HCT116 (cell line): ENCODE measurements around the gene HIVEP2.

Experiments used
- ATF3 ChIP-seq: IDR thresholded peaks from 2 replicates; pipeline ENCODE4 v1.6.1; 2012
- CEBPB ChIP-seq: IDR thresholded peaks from 2 replicates; pipeline ENCODE4 v1.6.1; 2012; ENCODE audit warnings: low read depth
- CTCF ChIP-seq, 3 experiments: fragments of 200-600 bp in 1 of 3; sonication (generic) in 1 of 3; IDR thresholded peaks in 2 of 3; conservative IDR thresholded peaks in 1 of 3; 2 replicates each; pipeline ENCODE4 v1.5.1; 2012 to 2017; ENCODE audit warnings: low read depth in 2 of 3, low read length in 2 of 3, antibody characterized with exemption in 1 of 3, borderline replicate concordance in 1 of 3, control low read depth in 1 of 3, mild to moderate bottlenecking in 1 of 3, mixed read lengths in 1 of 3, mixed run types in 1 of 3, moderate library complexity in 1 of 3; ENCODE audit not compliant: insufficient read depth in 1 of 3
- EZH2 ChIP-seq: fragments of 200-600 bp; sonication (generic); IDR thresholded peaks from 2 replicates; pipeline ENCODE4 v1.6.1; 2017; ENCODE audit warnings: antibody characterized with exemption, mixed run types
- EZH2phosphoT487 ChIP-seq: fragments of 200-600 bp; IDR thresholded peaks from 2 replicates; pipeline ENCODE4 v1.6.1; 2018; ENCODE audit warnings: antibody characterized with exemption, borderline replicate concordance
- JUND ChIP-seq: IDR thresholded peaks from 2 replicates; pipeline ENCODE4 v1.6.1; 2012
- MAX ChIP-seq: IDR thresholded peaks from 2 replicates; pipeline ENCODE4 v1.6.1; 2012
- POLR2A ChIP-seq: IDR thresholded peaks from 2 replicates; pipeline ENCODE4 v1.7.0; 2011; ENCODE audit warnings: borderline replicate concordance; ENCODE audit not compliant: insufficient read depth, insufficient read length; ENCODE audit errors: extremely low read depth
- POLR2AphosphoS5 ChIP-seq: IDR thresholded peaks from 2 replicates; pipeline ENCODE4 v1.6.1; 2011; ENCODE audit warnings: mild to moderate bottlenecking, low read depth, low read length, moderate library complexity
- RAD21 ChIP-seq: IDR thresholded peaks from 2 replicates; pipeline ENCODE4 v1.6.1; 2012; ENCODE audit warnings: low read depth, mild to moderate bottlenecking
- SP1 ChIP-seq: IDR thresholded peaks from 2 replicates; pipeline ENCODE4 v1.6.1; 2012; ENCODE audit warnings: low read depth

GRCh38 chr6:142702501-142703460, 242.2 kb downstream of the HIVEP2 start:
- TF ChIP-seq POLR2AphosphoS5 (no peak), RAD21 (no peak), CTCF (IDR thresholded peaks at IDR 0.05 in 2 of 3, conservative IDR thresholded peaks at IDR 0.05 in 1 of 3; ENCODE audit: borderline replicate concordance in 1 of 3, insufficient read depth in 1 of 3, low read depth in 2 of 3, low read length in 2 of 3) (no peak), POLR2A (no peak), EZH2phosphoT487 (no peak), SP1 (no peak), JUND (no peak), ATF3 (no peak), EZH2 (no peak), CEBPB (no peak), MAX (no peak)
